Uterus (tissue), 2 donors: ENCODE results near the gene GNPDA2.

Experiments used
- POLR2A ChIP-seq, 2 donors: fragments of 450-650 bp; IDR thresholded peaks; one replicate each; pipeline ENCODE4 v1.6.1; 2016; ENCODE audit warnings: antibody characterized with exemption in 2 of 2, mild to moderate bottlenecking in 1 of 2, moderate library complexity in 1 of 2
- TF ChIP-seq, protein P1 (sequence below), 4 experiments: fragments of 200-600 bp in 2 of 4; fragments of 450-650 bp in 2 of 4; sonication (generic) in 2 of 4; IDR thresholded peaks; one replicate each; pipeline ENCODE4 v1.5.1; 2016 to 2019; ENCODE audit warnings: antibody characterized with exemption in 4 of 4, mild to moderate bottlenecking in 2 of 4, moderate library complexity in 1 of 4

- TF ChIP-seq, protein P1, sequence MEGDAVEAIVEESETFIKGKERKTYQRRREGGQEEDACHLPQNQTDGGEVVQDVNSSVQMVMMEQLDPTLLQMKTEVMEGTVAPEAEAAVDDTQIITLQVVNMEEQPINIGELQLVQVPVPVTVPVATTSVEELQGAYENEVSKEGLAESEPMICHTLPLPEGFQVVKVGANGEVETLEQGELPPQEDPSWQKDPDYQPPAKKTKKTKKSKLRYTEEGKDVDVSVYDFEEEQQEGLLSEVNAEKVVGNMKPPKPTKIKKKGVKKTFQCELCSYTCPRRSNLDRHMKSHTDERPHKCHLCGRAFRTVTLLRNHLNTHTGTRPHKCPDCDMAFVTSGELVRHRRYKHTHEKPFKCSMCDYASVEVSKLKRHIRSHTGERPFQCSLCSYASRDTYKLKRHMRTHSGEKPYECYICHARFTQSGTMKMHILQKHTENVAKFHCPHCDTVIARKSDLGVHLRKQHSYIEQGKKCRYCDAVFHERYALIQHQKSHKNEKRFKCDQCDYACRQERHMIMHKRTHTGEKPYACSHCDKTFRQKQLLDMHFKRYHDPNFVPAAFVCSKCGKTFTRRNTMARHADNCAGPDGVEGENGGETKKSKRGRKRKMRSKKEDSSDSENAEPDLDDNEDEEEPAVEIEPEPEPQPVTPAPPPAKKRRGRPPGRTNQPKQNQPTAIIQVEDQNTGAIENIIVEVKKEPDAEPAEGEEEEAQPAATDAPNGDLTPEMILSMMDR (IDR thresholded peaks at IDR 0.05) = no peak
- no peak for TF ChIP-seq POLR2A (IDR thresholded peaks at IDR 0.05)
Measured at GRCh38 chr4:44716597-44716996, 9.8 kb downstream of the GNPDA2 start.
